NCI-H510A (cell line): ENCODE results near the gene MYMK.
A peak's percentile ranks its signal among the peaks of the same experiment; 100 is the strongest.
"Not testable (repeated sequence)": the region's sequence is repeated elsewhere in the genome, so short reads cannot be mapped to it uniquely, and the experiment has no call there.

Experiments used
- DNase-seq: peaks from one replicate; lab custom pipeline; 2025; lab: John Stamatoyannopoulos, UW

The MYMK gene, protein sequence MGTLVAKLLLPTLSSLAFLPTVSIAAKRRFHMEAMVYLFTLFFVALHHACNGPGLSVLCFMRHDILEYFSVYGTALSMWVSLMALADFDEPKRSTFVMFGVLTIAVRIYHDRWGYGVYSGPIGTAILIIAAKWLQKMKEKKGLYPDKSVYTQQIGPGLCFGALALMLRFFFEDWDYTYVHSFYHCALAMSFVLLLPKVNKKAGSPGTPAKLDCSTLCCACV

DNA sequence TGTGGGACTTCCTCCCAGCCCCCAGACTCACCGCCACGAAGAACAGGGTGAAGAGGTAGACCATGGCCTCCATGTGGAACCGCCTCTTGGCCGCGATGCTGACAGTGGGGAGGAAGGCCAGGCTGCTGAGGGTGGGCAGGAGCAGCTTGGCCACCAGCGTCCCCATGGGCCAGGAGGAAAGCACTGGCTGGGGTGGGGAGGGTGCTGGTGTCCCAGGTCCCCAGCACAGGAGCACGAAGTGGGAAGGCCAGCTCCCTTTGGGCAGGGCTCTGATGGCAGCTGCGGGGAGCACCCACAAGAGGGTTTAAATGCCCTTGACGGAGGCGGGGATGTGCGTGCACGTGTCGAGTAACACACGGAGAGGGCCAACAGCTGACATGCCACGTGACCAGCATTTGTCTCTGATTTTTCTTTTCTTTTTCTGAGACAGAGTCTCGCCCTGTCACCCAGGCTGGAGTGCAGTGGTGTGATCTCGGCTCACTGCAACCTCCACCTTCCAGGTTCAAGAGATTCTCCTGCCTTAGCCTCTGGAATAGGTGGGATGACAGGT, at the start of gene MYMK:
MYMK (minus strand) TSS at position 281 of the 550 bp plus-strand sequence; CDS start at position 166, 115 bp downstream.
- no peak for DNase-seq

DNA sequence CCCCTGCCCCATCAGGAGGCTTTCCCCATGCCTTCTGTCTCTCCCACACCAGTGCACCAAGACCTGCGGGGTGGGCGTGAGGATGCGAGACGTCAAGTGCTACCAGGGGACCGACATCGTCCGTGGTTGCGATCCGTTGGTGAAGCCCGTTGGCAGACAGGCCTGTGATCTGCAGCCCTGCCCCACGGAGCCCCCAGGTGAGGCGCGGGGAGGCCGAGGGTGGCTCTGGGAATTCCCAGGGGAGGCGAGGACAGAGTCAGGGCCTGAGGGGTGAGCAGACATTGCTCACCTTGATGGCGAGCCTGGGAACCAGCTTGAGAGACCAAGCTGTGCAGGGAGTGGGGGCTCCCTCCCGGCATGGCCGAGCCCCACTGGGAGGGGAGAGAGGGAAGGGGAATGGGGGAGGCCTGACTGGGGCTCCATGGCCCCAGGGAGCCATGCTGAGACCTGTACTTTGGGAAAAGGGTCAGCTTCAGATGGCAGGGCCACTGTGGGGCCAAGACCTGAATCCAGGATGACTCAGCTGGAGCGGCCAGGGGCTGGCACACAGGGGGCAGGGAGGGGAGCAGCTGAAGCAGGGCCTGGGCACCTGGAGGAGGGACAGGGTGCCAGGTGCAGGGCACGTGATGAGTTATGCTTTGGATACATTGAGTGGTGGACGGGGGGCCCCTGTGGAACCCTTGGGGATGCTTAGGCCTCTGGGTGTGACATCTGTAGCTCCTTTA, 49.2 kb upstream of the MYMK start:
- no peak for DNase-seq

DNA sequence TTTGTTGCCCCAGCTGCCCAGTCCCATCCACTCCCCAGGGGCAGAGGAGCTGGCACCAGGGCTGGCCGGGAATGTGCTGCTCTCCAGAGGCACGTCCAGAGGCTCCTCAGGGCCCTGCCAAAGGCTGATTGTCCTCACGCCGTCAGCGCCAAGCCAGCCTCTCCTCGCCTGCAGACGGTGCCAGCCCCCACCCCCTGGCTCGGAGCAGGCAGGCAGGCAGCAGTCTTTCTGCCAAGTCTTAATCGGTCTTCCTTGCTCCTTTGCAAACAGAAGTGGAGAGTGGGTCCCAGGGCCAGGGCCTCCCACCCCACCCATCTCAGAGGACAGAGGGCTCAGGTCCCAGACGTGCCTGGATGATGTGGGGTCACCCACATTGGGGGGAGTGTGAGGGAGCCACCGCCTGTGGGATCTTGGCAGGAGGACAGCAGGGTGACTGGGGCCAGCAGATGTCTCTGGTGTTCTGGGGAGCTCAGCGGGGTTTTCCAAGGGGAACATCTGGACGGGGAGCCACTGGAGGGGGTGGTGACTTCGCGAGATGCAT, 48.1 kb upstream of the MYMK start:
- DNase-seq = no peak

DNA sequence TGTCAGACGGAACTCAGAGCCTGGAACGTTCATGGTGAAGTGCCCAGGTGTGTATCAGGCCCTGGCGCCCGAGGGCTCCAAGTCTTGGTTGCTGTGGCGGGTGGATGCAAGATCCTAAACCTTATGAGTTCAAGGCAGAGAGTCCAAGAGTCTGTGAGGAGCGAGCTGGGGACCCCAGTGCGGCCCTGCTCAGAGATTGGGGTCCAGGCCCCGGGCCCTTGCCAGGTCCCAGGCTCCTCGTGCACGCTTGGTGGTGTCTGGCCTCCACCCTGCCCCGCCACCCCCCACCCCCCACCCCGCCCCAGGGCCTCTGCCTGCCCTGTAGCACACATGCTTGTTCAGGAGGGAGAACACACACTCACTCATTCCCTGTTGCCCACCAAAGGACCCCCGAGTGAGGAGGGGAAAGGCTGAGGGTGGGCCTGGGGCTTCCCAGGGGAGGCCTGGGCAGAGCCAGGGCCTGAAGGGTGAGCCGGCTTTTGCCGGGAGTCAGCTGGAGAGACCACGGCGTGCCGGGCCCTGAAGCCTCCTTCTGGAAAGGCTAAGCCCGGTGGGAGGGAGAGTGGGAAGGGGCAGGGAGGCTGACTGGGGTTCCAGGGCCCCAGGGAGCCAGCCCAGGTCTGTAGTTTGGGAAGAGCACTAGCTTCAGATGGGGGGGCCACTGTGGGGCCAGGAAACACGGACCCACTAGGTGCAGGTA, 47.3 kb upstream of the MYMK start:
- DNase-seq = no peak

DNA sequence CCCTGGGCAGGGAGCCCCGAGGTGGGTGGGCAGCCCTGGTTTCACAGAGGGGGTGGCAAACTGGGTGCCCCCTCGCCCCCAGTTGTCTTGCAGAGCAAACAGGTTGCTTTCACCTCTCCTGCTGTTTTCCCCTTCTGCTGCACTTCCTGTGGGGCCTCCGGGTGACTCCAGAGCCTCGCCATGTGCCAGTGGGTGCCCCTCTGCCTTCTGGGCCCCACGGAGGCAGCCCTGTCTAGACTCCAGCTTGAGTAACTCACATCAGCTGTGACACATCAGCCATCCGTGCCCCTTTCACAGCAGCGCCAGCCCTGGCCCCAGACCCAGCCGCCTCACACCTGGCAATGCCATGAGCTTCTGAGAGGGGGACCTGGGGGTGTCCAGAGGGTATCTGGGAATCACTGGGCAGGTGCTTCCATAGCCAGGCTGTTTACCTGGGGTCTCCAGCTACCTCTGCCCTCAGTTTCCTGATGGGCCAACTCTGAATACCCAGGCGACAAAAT, 46.7 kb upstream of the MYMK start:
- no peak for DNase-seq

DNA sequence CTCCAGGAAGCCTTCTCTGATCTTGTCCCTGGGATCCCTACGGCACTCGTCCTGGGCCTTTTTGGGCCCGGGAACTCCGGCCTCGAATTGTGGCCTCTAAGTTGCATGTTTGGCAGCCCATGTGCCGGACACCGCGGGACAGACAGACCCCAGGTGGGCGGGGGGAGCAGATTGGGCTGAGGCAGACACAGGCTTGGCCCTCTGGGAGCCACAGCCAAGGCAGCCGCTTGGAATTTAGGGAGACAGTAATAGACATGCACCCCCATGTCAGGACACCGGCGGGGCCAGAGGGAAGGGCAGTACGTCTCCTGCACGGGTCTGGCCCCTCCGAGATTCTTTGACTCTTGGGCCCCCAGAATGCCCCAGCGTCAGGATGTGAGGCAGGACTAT, 45.9 kb upstream of the MYMK start:
- DNase-seq = no peak

DNA sequence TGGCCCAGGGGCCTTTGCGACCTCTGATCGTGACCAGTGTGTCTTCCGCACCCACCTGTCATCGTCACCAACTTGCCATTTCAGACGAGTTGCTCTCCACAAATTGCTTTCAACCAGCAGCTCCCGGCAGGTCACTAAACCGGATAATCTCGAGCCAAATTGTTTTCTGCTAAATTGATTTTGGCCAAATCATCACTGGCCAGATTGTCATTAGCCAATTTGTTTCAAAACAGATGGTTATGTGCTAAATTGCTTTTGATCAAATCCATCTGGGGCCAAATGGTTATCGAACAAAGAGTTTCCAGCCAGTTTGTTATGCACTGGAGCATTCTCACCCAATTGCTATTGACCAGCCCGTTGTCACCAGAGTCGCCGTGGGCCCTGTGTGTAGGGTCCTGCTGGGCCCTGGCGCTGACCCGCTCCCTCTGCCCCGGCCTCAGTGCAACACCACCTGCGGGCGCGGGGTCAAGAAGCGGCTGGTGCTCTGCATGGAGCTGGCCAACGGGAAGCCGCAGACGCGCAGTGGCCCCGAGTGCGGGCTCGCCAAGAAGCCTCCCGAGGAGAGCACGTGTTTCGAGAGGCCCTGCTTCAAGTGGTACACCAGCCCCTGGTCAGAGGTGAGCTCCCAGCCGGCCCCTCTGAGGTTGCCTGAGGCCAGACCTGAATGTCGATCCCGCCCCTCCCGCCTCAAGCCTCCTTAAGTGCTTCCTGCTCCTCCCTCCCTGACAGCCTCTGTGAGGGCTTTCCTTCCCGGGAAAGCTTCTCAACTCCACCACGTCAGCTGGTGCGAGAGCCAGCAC, 45.3 kb upstream of the MYMK start:
- peak; percentile 21 for DNase-seq

DNA sequence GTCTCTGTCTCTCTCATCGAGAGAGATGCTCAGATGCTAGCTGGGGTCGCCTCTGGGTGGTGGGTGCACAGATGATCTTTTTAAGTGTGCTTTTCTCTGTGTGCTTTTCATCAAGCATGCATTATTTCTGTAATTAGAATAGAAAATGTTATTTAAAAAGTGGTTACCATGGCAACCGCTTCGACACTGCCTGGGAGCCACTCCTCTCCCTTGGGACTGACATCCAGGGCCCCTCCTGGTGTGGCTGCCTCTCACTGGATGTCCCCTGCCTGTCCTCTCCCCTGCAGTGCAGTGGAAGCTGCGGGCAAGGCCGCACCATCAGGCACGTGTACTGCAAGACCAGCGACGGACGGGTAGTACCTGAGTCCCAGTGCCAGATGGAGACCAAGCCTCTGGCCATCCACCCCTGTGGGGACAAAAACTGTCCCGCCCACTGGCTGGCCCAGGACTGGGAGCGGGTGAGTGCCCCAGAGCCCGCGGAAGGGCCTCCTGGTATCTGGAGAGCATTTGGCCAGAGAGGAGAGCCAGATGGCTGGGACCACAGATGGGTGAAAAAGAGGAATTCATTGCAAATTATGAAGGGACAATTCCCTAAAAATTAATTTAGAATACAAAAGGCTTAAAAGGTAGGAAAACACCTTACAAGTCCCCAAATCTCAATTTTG, 44.5 kb upstream of the MYMK start:
- no peak for DNase-seq

DNA sequence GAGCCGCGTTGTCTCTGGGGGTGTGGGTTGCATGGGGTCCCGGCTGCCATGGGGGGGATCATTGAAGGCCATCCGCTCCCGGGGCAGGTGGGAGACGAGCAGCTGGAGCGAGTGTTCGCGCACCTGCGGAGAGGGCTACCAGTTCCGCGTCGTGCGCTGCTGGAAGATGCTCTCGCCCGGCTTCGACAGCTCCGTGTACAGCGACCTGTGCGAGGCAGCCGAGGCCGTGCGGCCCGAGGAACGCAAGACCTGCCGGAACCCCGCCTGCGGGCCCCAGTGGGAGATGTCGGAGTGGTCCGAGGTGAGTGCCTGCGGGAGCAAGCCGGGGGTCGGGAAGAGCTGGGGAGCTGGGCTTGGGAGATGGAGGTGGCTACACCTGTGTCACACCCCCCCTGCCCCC, 43.4 kb upstream of the MYMK start:
- DNase-seq = no peak

DNA sequence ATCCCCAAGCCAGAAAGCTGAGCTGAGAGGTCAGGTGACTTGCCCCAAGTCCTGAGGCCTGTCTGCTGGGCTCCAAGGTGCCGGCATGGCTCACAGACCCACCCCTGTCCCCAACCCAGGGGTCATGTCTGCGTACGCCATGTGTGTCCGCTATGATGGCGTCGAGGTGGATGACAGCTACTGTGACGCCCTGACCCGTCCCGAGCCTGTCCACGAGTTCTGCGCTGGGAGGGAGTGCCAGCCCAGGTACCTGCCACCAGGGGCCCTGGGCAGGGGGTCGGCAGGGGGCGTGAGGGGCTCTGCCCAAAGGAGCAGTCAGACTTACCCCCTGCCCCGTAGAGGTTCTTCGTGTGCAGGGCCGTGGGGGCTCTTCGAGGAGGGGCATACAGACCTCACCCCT, 42.1 kb upstream of the MYMK start:
- DNase-seq = no peak

DNA sequence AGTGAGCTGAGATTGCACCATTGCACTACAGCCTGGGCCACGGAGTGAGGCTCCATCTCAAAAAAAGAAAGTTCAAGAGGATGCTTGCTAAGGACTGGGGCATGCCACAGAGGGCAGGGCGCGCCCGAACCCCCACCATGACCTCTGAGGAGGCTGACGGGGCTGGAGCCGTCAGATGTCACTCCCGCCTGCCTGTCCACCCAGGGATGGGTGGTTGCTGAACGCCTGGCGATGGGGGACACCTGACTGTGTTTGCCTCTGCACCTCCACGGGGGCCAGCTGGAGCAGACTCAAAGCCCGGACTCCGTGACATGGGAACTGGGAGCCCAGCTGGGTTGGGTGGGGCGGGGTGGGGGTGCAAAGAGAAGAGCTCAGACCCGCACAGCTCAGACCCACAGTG, 41.6 kb upstream of the MYMK start:
- no peak for DNase-seq

DNA sequence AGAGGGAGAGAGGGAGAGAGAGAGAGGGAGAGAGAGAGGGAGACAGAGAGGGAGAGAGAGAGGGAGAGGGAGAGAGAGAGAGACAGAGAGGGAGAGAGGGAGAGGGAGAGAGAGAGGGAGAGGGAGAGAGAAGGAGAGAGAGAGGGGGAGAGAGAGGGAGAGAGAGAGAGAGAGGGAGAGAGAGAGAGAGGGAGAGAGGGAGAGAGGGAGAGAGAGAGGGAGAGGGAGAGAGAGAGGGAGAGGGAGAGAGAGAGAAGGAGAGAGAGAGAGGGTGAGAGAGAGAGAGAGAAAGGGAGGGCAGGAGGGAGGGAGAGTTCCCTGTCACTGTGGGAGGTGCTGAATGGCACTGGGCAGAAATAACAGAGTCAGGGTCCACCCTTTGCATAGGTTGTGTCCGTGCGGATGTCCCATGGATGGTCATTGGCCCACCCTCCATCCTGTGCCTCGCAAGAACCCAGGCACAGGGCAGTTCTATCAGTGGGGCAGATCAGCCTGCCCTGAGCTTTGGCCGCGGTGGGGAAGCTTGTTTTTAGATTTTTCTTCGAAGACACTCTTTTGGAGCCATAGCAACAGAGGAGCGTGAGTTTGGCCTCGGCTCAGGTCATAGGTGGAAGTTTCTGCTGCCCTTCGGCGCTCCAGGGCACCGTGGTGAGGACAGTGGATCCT, 39.8 kb upstream of the MYMK start:
- DNase-seq = no peak

DNA sequence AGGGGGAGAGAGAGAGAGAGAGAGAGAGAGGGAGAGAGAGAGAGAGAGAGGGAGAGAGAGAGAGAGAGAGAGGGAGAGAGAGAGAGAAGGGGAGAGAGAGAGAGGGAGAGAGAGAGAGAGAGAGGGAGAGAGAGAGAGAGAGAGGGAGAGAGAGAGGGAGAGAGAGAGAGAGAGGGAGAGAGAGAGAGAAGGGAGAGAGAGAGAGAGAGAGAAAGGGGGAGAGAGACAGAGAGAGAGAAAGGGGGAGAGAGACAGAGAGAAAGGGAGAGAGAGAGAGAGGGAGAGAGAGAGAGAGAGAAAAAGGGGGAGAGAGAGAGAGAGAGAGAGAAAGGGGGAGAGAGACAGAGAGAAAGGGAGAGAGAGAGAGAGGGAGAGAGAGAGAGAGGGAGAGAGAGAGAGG, 39.1 kb upstream of the MYMK start:
- DNase-seq = not testable (repeated sequence)

DNA sequence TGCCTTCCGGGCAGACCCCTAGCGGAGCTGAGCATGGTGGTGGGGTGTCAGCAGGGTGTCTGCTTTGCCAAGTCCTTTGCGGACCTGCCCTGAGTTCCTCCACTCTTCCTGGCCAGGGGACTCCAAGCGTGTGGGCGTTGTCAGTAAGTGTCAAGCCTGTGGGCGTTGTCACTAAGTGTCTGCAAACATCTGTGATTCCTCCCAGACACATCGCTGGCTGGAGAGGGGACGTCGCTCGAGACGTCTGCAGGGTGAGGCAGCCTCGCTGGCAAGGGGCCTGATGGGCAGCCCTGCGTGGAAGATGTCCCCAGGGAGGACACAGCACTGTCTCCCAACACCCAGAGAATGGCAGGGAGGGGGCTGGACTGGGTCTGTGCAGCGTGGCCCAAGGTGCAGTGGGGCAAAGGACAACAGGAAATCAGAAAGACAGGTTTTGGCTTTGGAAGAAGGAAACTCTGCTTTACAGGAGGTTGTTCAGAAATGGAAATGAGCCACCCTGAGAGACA, 38.6 kb upstream of the MYMK start:
- no peak for DNase-seq

DNA sequence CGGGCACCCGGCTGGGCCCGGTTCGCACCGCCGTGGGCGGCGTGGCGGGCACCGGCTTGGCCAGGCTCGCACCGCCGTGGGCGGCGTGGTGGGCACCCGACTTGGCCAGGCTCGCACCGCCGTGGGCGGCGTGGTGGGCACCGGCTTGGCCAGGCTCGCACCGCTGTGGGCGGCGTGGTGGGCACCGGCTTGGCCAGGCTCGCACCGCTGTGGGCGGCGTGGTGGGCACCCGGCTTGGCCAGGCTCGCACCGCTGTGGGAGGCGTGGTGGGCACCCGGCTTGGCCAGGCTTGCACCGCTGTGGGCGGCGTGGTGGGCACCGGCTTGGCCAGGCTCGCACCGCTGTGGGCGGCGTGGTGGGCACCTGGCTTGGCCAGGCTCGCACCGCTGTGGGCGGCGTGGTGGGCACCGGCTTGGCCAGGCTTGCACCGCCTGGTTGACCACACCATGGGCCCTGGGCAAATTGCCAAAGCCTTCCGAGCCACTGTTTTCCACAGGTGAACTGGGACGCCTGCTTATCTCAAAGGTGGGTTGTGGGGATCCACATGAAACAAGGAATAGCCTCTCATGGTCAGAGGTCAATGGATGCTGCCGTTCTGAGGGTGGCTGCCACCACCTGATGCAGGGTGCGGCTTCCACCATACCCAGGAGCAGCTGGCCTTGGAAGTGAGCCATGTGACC, 38.0 kb upstream of the MYMK start:
- no peak for DNase-seq

DNA sequence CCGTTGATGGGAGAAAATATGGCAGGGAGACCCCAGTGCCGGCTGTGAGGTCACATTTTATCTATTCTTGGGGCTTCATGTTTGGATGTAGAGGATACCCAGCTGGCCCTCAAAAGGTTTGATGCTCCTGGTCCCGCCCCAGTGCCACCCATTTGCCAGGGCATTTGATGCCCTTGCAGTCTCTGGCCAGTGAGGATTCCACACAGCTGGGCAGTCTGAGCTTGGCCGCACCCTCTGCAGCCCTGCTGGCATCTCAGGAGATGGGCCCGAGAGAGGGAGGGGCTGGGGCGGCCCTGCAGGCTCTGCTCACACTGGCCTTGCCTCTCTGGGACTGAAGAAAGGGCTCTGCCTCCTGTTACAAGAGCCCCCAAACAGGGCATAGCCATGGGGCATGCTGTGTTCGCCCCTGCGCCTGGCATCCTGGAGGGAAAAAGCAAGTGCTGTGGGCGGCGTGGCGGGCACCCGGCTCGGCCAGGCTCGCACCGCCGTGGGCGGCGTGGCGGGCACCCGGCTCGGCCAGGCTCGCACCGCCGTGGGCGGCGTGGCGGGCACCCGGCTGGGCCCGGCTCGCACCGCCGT, 37.3 kb upstream of the MYMK start:
- DNase-seq = no peak

DNA sequence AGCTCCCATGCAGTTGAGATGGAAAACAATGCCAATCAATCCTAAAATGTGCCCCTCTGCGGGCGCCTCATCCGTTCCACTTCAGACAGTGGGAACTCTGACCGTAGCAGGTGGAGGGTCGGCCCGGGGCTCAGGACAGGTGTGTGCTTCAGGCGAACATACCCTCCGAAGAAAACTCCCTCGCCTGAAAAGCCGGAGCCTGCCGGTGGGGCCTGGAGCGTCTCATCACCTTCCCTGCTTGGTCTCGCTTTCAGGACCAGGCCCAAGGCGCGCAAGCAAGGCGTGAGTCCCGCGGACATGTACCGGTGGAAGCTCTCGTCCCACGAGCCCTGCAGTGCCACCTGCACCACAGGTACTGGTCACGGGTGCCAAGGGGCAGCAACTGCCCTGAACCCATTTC, 36.2 kb upstream of the MYMK start:
- no peak for DNase-seq

DNA sequence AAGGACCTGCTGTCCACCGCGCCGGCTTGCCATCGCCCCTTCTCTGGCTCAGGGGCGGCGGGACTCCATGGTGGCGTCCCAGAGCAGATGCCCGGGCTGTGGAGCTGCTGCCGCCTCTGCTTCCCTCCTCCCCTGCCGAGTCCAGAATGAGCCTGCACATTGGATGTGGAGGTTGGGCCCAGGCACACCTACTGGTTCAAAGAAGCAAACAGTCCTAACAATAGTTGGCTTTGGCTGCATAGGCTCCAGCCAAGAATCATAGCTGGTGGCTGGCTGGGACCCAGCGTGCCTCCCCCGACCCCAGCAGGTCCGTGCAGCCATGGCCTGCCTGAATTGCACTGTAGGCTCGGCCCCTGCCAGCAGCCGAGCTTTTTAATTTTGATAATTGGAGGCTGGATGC, 35.6 kb upstream of the MYMK start:
- no peak for DNase-seq
